GM12864 (cell line): ENCODE measurements around the gene SUPT3H.

Experiments used
- DNase-seq: peaks from one replicate; pipeline ENCODE4 v3.0.0-alpha.2; 2011; ENCODE audit warnings: low read depth
- H3K4me3 ChIP-seq: 2 replicates; pipeline ENCODE4 v1.5.1; 2011; ENCODE audit warnings: mild to moderate bottlenecking, low read depth, low read length, control low read depth
- CTCF ChIP-seq: IDR thresholded peaks from 2 replicates; pipeline ENCODE4 v1.5.1; 2011; ENCODE audit warnings: low read depth, mild to moderate bottlenecking, moderate library complexity, low read length, control low read depth, inconsistent platforms; ENCODE audit errors: missing control alignments

The SUPT3H gene

GRCh38 chr6:44842616-44843015, 535.1 kb downstream of the SUPT3H start:
- no peak for DNase-seq

DNA sequence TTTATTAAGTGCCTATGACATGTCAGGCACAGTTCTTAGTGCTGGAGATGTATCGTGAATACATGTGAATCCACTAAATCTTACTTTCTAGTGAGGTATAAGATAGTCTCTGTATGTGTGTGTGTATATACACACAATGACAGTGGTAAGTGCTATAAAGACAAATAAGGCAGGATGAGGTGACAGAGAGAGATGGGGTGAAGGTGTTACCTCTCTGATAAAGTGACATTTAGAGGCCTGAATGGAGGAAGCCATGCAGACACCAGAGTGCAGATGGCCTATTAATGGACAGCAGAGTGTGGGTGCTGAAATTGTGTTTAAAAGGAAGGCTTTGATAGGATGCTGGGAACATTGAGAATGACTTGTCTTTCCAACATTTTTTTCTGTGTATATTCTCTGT, 535.9 kb downstream of the SUPT3H start:
- DNase-seq, result no peak
- H3K4me3 ChIP-seq, result no peak overlapping the region
- TF ChIP-seq CTCF, result no peak

More at GRCh38 chr6:44842616-44843015, 535.1 kb downstream of the SUPT3H start:
- no peak for TF ChIP-seq CTCF
- no peak overlapping the region for H3K4me3 ChIP-seq

- no peak for TF ChIP-seq CTCF
- no peak for DNase-seq
These were observed 540.0 kb downstream of the SUPT3H start for GRCh38 chr6:44837741-44838140.

GRCh38 chr6:44837255-44837654, 540.5 kb downstream of the SUPT3H start:
- TF ChIP-seq CTCF, result no peak
- no peak overlapping the region for H3K4me3 ChIP-seq
- DNase-seq, result no peak

More at GRCh38 chr6:44837741-44838140, 540.0 kb downstream of the SUPT3H start:
- H3K4me3 ChIP-seq, result no peak overlapping the region

DNA sequence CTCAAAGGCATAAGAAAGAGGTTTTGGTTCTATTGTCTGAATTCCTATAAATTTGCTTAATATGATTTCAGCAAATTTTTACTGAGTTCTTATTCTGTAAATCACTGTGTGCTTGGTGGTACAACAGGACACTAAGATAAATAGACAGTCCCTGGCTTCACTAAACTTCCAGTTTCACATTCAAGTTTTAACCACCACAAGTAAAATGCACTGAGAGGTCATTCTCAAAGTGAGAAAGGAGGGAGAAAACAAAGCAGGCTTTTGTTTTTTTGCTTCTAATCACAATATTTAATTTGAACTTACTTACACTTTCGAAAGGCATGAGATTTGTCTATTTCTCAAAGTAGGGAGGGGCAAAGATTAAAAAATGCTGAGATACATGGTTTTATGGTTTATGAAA, 544.5 kb downstream of the SUPT3H start:
- no peak for TF ChIP-seq CTCF
- no peak for DNase-seq
- H3K4me3 ChIP-seq, result no peak overlapping the region

GRCh38 chr6:44831002-44831610, 546.6 kb downstream of the SUPT3H start:
- H3K4me3 ChIP-seq, result no peak overlapping the region
- no peak for DNase-seq
- no peak for TF ChIP-seq CTCF

DNA sequence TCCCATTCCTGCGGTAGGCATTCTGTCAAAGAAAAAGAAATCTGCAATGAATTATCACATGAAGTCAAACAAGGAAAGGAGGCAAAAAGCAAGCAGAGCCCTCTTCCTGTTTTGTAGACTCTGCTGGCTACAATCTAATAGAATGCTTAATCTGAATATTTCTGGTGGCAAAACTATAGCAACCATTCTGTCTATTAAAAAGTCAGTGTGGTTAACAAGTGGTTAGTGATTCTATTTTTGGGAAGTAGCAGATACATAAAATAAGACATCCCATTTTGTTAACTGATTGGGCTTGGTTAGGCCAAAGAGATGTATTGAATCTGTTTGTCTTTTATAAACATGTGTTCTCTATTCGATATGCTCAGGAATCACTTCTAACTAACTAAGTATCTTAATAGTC, 547.9 kb downstream of the SUPT3H start:
- DNase-seq, result no peak
- TF ChIP-seq CTCF, result no peak
- H3K4me3 ChIP-seq, result no peak overlapping the region
